GM19099 (cell line): ENCODE results near the gene GNAZ.

ENCODE experiments used
- POLR2A ChIP-seq: IDR thresholded peaks from 3 replicates; pipeline ENCODE4 v1.6.1; 2011; ENCODE audit warnings: low read depth; ENCODE audit not compliant: insufficient read length; ENCODE audit errors: extremely low read depth

The GNAZ gene

DNA sequence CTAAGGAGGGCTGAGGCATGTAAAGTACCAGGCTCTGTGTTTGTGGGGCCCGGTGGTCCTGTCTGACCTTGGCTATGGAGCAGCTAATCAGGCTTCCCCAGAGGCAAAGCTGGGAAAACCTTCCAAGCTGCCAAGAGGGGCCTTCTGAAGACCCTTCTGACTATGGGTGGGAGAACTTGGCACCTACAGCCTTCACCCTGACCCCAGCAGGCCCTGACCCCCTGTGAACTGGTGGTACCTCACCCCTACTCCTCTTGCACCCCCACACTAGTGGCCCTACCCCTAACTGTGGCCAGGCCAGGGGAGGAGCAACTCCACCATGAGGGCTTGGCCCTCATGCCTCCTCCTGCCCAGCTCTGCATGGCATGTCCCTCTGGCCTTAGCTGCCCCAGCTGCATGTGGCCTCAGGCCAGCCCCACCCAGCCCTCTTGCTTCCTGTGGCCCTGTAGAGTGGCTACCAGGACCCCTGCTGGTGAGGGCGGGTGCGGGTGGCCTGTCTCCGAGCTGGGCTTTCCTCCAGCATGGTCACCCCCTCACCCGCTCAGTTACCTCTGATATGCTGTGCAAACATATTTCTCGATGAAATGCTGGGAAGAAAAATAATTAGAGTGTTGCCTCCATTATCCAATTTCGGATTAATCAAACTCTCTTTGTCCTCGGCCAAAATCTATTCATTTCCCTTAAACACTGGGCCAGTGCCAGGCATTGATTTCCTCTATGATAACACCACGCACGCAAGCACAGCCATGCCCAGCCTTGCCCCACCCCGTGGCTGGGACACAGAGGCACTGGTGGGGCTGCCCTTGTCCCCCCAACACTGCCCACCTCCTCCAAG lies 7.5 kb downstream of the GNAZ start:
- no peak for TF ChIP-seq POLR2A

- TF ChIP-seq POLR2A: no peak
Measured at GRCh38 chr22:23078462-23078787, 8.1 kb downstream of the GNAZ start.

DNA sequence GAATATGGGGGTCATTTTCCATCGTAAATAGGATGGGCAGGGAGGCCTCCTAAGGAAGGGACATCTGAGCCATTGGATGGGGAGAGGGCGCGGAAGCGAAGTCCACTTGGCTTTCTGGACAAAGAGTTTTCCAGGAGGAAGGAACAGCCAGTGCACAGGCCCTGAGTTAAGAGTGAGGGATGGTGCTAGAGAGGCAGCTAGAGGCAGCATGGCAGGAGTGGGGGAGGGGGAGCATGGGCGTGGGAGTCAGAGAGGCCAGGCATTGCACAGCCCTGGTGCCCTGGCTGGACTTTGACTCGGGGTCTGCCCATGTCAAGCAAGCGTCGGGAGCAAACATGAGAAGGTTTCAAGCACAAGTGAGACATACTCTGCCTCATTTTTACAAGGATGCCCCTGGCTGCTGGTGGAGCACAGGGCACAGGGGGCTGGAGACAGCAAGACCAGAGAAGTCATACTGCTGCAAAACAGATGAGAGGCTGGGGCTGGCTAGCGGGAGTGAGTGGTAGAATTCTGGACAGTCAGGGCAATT lies 9.0 kb downstream of the GNAZ start:
- TF ChIP-seq POLR2A: no peak

- no peak for TF ChIP-seq POLR2A
Measured at GRCh38 chr22:23079814-23080521, 9.6 kb downstream of the GNAZ start.

DNA sequence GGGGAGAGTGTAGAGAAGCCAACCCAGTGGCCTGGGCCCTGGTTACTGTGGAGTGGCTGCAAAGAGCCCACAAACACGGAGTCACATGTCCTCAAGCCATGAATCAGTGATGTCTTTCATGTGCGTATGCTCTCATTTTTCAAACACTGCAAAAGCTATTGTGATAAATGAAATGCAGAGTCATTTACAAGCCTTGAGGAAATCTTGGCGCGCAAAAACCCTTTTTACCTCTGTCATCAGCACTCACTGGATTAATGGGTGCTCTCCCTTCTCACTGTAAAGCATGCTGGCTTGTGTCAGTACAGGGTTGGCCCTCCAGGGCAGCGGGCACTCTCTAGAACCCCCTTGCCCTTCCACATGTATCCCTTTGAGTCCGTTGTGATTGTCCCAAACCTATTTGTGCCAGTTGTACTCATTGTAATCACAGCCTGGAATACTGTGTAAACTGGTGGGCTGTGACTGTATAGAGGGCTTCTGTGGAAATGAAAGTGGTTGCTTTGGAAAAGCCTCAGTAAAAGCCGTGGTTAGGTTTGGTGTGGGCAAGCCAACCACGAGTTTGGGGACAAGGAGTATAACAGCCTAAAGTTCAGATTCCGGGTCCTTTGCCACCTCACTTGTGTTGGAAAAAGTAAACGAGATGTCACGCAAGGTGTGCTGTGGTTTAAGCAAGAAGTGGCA lies 10.4 kb downstream of the GNAZ start:
- TF ChIP-seq POLR2A: no peak

DNA sequence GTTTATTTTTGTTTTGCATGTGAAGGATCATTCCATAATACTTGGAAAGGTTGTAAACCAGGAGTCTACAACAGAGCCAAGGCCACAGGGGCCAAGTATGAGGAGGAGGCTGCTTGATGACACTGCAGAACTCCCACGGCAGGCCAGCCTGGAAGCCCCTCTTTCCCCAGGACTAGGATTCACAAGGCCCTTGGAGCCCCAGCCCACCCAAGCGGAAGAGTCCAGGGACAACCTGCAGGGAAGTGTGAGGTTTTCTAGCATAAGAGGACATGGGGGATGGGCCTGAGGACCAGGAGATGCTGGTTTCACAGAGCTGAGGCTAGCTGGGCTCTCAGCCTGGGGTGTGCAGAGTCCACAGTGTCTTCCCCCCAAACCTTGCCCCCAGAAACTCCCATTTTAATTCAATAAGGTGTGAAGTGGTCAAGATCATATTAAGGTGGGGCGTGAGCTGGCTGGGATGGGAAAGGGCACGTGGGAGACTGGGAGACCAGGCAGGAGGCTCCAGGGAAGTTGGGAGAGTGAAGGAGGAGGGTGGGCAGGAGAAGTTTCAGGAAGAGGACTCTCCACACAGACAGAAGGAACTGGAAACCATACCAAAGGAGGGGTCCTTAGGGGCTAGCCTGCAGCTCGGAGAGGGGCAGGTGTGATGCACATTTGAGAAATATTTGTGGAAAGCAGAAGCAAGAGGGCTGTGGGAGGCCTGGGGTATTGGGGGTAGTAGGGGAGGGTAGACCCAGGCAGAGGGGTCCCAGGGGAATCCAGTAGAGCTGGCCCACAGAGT lies 12.4 kb downstream of the GNAZ start:
- no peak for TF ChIP-seq POLR2A

DNA sequence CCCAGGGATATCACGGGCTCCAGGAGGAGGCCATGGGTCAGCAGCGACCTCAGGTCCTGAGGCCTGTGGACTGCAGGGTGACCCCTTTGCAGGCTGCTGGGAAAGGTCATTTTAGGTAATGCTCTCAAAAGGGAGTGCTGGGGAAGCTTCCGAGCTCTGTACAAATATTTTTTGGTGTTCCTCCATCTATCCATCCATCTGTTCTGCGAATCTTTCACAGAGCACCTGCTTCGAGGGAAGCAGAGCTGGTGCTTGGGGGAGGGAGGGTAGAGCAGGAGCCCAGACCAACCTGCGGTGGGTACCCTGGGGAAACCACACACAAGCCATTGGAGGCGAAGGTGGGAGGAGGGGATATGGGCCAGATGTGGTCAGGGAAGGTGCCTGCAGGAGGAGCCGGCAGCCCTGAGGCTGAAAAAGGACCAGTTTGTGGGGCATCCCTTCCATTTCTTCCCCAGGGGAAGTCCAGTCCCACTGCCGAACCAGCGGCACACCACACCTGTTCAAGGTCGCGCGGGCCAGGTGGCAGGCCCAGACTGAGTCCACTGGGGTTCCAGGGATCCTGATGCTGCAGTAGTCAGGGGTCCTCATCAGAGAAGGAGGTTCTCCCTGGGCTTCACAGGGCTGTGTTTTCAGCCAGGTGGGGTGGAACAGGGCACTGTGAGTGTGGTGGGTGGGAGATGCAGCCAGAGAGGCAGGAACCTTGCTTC lies 13.1 kb downstream of the GNAZ start:
- TF ChIP-seq POLR2A: no peak

DNA sequence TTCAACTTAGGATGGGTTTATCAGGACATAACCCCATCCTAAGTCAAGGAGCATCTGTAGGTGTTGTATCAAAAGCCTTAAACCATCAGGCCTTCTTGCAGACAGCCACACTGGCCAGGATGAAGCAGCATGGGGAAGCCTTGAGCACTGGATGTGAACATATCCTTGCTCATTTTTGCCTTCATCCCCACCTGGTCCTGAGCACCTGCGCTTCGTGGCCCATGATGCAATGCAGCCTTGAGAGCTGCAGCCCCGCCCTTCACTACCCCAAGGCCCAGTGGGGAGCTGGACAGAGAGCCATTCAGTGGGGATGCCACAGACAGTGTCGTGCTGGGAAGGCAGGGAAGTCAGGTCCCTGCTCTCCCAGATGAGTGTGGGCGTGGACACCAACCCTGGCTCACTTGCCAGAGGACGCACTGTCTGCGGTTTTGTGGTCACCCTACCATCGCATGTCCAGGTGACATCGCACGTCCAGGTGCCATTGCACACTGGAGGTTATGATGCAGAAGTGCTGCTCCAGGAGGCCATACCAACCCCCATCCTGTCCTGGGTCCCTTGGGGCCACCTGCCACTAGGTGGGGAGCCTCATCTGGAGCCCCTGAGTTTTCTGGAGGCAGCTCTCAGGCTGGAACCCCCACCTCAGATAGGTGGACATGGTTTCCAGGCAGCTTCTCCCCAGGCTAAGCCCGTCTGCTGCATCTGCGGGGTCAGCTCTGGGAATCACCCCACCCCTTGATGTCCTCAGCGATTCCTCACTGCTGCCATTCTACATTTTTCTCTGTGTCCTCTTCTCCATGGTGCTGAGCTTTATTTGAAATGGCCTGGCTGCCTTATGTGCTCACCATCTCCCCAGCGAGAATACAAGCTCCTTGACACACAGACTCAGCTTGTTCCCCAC lies 14.4 kb downstream of the GNAZ start:
- no peak for TF ChIP-seq POLR2A

- no peak for TF ChIP-seq POLR2A
Measured at GRCh38 chr22:23085351-23085671, 15.0 kb downstream of the GNAZ start.

DNA sequence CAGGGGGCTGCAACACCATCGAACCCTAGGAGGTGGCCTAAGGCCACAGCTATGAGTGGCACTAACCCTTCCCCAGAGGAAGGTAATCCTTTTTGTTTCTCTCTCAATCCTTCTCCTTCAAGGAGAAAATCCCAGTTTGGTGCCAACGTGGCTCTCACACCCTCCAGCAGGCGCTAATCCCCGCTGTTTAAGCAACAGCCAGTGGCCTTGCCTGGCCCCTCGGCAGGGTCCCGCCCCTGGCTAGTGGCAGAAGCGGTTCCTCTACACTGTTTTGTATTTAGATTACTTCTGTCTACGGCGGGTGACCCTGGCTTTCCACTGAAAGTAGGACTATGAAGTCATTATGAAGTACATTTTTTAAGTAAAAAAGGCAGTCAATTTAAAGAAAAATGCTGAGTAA lies 15.5 kb downstream of the GNAZ start:
- no peak for TF ChIP-seq POLR2A

GRCh38 chr22:23086263-23086662 lies 15.9 kb downstream of the GNAZ start:
- no peak for TF ChIP-seq POLR2A

DNA sequence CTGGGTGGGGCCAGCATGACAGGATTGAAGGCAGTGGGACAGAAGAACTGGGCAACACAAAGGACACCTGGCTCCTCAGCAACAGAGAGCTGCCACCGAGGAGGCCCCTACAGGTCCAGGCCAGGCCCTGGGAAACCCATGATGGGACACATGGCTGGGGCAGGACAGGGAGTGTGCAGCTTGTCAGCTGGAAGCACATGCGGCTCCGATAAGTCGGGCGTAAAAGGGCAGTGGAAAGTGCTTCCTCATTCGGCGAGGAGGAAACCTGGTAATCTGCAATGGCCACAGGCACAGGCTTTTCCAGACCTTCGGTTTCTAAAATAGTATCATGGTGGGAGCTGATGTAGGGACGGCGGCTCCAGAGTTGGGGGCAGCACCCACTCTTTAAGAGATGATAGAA lies 16.5 kb downstream of the GNAZ start:
- no peak for TF ChIP-seq POLR2A

DNA sequence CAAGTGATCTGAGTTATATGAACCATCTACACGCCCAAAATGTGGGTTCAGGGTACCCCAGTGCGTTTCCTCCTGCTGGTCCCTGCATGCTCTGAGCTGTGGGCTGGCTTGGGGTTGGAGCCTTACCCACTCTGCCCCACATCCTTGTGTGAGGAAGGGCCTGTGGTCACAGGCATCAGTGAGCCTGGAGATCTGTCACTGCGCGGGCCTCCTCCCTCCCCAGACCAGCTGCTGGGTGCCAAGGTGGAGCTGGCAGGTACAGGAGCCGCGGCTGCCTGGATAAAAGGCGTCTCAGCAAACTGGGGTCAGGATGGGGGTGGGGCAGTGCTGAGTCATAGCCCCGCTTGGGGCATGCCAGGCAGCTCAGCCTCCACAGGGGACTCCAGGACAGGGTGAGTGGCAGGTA lies 17.9 kb downstream of the GNAZ start:
- no peak for TF ChIP-seq POLR2A
